Measurements from ENCODE around the gene PDE5A.
"Not testable (repeated sequence)": the region's sequence is repeated elsewhere in the genome, so short reads cannot be mapped to it uniquely, and the experiment has no call there.

- TF ChIP-seq CTCF (IDR thresholded peaks at IDR 0.05); POLR2A (IDR thresholded peaks at IDR 0.05); EP300 (IDR thresholded peaks at IDR 0.05; ENCODE audit: low read depth): not testable (repeated sequence)
Measured at GRCh38 chr4:119662612-119663011, 34.0 kb upstream of the PDE5A start.

All from transverse colon (tissue), 3 donors.